ENCODE data around the gene FBXW11.

- TF ChIP-seq, protein P1, sequence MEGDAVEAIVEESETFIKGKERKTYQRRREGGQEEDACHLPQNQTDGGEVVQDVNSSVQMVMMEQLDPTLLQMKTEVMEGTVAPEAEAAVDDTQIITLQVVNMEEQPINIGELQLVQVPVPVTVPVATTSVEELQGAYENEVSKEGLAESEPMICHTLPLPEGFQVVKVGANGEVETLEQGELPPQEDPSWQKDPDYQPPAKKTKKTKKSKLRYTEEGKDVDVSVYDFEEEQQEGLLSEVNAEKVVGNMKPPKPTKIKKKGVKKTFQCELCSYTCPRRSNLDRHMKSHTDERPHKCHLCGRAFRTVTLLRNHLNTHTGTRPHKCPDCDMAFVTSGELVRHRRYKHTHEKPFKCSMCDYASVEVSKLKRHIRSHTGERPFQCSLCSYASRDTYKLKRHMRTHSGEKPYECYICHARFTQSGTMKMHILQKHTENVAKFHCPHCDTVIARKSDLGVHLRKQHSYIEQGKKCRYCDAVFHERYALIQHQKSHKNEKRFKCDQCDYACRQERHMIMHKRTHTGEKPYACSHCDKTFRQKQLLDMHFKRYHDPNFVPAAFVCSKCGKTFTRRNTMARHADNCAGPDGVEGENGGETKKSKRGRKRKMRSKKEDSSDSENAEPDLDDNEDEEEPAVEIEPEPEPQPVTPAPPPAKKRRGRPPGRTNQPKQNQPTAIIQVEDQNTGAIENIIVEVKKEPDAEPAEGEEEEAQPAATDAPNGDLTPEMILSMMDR (IDR thresholded peaks at IDR 0.05; ENCODE audit: control extremely low read depth in 1 of 3, insufficient read depth in 1 of 3, low read depth in 1 of 3, low read length in 3 of 3), result no peak
- TF ChIP-seq RAD21 (IDR thresholded peaks at IDR 0.05 in 1 of 2, conservative IDR thresholded peaks at IDR 0.05 in 1 of 2; ENCODE audit: low read depth in 2 of 2, low read length in 2 of 2), result no peak
- TF ChIP-seq SIRT6 (IDR thresholded peaks at IDR 0.05; ENCODE audit: low read length), result no peak
- TF ChIP-seq ATF2 (IDR thresholded peaks at IDR 0.05; ENCODE audit: low read length), result no peak
- no peak for TF ChIP-seq POLR2A (IDR thresholded peaks at IDR 0.05; ENCODE audit: control extremely low read depth in 1 of 2, low read depth in 2 of 2, low read length in 2 of 2)
These were observed 21.6 kb downstream of the FBXW11 start for GRCh38 chr5:171984748-171985419.

Measured in H1 (cell line).